ENCODE data around the gene BUB3.
"Not testable (repeated sequence)": the region's sequence is repeated elsewhere in the genome, so short reads cannot be mapped to it uniquely, and the experiment has no call there.

The BUB3 gene

DNA sequence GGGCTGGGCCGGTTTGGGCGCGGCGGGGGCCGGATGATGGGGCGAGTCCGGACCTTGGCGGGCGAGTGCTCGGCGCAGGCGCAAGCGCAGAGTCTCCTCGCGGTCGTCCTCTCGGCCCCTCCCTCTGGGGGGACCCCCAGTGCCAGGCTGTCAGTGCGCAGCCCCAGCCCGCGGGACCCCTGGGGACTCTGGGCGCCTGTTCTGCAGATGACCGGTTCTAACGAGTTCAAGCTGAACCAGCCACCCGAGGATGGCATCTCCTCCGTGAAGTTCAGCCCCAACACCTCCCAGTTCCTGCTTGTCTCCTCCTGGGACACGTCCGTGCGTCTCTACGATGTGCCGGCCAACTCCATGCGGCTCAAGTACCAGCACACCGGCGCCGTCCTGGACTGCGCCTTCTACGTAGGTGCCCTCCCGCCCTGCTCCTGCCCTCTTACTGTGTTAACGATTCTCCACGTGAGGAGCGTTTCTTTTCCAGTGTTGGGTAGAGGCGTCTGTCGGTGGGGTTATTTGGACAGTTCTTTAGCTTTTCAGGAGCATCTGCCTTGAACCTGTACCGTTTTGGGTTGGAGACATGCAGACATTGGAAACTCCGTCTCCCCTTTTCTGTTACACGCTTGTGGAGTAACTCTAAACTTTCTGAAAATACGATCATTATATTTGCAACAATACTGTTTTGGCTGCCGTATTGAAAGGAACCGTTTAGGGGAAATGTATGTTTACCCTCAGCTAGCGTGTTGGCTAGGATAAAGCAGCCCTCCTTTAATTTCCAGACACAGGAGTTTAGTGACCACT lies 706 bp downstream of the BUB3 start:
- peak in 1 of 2 experiments; percentile 36 for DNase-seq

DNA sequence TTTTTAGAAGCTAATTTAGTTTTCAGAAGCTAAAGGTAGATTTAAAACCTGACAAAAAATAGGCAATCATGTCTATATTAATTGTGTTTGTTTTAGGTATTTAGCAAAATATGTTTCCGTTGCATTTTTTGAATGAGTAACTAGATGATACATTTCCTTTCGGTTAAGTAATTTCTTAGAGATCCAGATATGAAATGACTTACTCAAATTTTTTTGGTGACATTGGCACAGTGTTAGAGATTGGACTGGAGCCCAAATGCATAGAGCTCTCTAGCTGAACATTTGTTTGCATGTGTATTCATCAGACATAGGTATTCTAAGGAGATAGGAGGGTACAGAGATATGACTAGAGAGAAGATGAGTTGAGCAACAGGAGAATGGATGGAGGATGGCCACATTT lies 1.9 kb downstream of the BUB3 start:
- DNase-seq = no peak

DNA sequence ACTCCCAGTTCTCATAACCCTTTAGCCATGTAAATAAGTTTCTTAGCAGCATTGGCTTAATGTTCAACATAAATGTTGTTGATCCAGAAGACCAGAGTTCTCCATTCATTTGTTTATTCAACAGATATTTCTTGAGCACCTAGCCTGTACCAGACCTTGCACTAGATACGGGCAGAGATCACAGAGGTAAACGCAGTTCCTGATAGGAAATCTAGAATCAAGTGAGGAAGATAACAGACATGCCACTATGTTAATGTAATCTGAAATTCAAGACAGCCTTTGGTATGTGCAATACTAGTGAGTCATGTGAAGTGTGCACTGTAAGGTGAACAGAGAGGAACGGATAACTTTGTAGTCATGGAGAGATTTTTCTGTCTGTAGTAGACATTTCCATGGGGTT lies 3.0 kb downstream of the BUB3 start:
- no peak for DNase-seq

DNA sequence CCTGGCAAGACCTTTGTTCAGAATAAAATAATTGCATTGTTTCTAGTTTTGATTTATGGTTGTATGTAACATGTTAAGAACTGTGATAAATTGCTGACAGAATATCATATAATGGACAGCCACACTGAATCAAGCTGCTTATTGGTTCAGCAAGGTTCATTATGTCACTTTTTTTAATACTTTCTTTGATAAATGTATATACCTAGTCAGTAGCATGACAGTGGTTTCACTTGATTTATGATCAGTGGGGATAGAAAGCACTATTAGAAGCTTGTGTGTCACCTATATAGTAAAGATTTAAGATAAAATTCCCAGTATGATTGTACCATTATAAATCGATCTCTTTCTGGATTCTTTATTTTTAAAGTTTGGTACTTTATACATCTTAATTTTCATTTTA lies 4.5 kb downstream of the BUB3 start:
- DNase-seq = no peak

DNA sequence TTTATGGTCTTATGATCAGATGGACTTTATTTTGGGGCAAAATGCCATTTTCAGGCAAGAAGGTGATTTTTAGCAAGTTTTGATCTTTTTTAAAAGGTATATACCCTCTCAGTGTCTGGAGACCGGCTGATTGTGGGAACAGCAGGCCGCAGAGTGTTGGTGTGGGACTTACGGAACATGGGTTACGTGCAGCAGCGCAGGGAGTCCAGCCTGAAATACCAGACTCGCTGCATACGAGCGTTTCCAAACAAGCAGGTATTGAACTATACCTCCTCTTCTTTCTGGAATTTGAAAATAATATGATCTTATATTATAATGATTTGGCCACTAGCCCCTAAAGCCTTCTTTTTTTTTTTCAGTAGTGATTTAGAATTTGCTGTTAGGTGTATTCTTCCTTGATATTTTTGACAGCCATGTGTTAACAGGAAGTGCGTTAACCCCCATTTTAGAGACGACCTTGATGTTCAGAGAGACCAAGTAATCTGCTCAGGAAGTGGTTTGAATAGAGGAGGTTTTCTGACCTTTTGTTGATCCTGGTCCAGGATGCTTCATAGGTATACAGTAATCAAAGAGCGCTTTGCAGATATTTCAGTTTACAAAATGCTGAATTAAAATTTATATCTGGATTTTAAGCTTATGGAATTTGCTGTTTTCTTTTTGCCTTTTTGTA lies 6.2 kb downstream of the BUB3 start:
- no peak for DNase-seq

DNA sequence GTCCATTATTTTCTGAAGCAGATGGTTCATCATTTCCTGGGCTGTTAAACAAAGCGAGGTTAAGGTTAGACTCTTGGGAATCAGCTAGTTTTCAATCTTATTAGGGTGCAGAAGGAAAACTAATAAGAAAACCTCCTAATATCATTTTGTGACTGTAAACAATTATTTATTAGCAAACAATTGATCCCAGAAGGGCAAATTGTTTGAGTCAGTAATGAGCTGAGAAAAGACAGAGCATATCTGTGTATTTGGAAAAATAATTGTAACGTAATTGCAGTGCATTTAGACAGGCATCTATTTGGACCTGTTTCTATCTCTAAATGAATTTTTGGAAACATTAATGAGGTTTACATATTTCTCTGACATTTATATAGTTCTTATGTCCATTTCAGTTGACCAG lies 10.1 kb downstream of the BUB3 start:
- no peak for DNase-seq

DNA sequence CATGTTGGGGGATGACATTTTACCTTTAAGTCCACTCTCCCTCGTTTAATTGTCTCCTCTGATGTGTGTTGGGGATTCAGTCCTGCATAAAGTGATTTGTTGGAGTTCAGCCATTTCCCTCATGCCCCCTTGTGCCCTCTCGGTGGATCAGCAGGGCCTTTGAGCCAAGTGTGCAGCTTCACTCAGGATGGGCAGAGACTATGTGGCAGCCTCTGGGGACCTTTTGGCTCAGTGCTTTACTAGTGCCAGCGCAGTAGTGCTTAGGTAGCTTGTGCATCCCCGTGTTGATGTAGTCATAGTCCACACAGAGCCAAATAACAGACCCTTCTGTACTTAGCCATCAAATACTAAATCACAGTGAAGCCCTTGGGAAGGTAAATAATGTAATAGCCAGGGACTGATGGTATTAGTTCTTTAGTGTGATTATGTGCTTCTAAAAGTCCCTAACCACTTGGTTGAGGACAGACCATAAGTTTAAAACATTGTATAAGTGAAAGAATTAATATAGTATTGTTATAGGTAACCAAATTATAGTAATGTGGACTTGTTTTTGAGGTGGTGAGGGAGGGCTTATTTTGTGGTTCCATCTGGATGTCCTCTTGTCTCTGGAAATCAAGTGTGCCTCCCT lies 11.4 kb downstream of the BUB3 start:
- DNase-seq = no peak

DNA sequence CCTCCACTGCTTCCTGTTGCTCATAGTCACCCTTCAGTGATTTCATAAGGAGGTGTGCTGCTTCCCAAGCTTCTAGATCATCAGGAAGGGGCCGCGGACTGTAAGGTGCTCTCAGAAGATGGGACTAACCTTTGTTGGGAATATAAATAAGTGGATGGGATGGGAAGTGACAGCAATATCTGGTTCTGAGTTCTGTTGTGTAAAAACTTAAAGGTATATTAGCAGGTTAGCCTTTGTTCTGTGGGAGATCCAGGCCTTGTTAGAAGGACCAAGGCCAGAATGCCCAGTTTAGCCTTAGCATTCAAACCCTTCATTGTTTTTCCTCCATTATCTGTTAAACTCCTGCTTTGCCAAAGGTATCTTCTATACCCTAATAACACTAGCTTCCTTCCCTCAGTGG lies 12.4 kb downstream of the BUB3 start:
- DNase-seq = no peak

DNA sequence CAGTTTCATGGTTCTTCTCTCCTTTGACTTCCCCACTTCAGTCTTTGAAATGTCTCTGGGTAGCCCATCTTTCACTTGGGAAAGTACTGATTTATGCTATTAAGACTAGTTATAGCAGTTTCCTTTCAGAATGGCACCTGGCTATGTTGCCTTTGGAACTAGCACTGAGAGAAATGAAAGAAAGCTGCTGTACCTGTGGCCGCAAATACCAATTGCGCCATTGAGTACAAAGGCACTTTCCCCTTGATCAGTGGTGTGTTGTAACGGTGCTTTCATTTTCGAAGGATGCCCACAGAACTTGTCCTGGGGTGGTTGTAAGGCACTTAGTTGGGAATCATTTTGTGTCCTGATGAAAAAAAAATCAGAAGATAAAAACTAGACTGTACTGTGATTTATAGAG lies 16.8 kb downstream of the BUB3 start:
- DNase-seq = no peak

DNA sequence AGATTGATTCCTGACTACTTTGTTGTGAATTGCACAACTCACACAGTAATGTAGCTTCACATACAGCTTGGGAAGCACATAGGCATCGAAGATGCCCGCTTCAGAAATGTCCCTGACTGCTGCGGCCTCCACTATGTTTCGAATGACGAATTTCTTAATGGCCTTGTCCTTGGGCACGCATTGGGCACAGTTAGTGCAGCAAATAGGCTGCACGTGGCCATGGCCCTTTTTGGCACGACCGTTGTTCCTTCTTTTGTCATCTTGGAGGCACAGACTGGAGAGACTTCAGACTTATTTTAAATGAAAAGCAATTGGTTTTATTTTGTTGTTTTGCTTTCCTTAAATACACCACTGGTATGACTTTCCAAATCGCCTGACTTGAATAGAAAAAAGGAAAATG lies 17.4 kb downstream of the BUB3 start:
- not testable (repeated sequence) for DNase-seq

DNA sequence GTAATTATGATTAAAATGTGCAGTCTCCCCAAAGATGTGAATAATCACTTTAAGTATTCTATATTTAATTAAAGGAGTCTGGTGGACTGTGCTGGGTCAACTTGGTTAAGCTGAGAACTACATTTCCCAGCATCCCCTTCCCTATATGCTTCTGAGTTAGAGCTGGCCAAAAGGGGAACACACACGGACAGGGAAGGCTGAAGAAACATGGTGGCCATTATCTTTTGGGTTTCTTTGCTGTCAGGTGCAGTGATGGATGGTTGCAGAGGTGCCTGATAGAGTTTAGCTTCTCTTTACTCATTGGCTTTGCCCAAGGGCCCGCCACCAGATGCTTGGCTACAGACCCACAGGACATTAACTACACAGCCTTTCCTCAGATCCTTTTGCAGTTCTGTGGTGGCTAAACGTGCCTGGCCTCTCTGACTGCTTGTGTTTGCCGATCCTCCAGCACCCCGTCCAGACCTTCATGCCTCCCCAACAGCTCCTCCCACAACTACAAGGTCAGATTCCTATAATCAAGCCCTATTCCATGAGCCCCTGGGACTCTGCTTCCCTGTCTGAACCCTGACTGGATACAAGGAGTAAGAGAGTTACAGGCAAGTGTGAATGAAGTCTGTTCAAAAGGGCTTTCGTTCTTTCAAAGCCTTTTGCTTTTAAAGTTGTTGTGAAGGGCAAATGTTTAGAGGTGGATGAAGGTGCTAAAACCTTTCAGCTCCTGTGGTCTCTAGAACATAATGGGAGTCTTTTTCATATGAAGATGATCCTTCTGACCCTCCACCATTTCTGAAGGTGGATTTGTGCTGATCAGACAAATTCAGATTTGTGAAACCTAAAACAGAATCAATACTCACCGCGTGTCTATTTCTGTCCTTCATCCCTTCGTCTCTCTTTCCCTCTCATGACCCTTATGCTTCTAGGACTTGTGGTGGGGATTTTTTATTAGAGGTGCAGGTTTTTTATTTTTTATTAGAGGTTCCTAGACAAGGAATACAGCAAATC lies 21.5 kb downstream of the BUB3 start:
- no peak for DNase-seq

DNA sequence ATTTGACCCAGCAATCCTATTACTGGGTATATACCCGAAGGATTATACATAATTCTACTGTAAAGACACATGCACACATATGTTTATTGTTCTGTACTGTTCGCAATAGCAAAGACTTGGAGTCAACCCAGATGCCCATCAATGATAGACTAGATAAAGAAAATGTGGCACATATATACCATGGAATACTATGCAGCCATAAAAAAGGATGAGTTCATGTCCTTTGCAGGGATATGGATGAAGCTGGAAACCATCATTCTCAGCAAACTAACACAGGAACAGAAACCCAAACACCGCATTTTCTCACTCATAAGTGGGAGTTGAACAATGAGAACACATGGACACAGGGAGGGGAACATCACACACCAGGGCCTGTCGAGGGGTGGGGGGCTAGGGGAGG lies 24.2 kb downstream of the BUB3 start:
- not testable (repeated sequence) for DNase-seq

DNA sequence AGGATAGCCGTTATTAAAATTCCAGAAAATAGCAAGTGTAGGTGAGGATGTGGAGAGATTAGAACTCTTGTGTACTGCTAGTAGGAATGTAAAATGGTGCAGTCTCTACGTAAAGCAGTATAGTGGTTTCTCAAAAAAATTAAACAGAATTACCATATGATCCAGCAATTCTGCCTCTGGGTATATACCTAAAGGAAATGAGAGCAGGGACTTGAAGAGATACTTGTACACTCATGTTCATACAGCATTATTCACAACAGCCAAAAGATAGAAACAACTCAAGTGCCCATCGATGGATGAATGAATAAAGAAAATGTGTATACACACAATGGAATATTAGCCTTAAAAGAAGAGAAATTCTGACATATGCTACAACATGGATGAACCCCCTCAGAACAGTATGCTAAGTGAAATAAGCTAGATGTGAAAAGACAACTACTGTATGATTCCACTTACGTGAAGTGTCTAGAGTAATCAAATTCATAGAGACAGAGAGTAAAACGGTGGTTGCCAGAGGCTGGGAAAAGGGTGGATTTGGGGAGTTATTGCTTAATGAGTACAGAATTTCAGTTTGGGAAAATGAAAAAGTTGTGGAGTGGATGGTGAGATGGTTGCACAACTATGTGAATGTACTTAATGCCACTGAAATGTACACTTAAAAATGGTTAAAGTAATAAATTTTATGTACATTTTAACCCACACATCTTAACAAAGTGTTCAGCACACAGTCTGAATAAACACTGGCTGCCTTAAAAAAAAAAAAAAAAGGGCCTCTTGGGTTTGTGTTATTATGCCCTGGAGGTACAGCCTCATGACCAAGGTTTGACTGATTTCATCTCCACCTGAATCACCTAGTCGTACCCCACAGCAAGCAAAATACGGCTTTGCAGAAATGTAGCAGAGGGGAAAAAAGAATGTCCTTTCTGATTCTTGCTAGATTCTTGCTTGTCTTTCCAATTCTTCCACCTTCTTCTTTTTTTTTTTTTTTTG lies 26.2 kb downstream of the BUB3 start:
- DNase-seq = no peak

DNA sequence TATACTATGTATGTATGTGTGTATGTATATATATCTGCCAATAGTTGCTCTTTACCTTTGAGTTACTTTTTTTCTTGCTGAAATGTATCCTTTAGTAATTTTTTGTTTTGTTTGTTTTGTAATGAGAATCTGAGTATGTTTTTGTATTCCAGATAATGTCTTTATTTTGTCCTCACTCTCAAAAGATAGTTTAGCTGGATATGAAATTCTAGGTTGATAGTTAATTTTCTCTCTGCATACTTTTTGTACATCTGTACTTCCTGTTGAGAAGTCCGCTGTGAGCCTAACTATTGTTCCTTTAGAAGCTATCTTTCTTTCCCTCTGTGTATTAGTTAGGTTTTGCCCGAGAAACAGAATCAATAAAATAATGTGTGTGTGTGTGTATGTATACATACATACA lies 29.5 kb downstream of the BUB3 start:
- no peak for DNase-seq

DNA sequence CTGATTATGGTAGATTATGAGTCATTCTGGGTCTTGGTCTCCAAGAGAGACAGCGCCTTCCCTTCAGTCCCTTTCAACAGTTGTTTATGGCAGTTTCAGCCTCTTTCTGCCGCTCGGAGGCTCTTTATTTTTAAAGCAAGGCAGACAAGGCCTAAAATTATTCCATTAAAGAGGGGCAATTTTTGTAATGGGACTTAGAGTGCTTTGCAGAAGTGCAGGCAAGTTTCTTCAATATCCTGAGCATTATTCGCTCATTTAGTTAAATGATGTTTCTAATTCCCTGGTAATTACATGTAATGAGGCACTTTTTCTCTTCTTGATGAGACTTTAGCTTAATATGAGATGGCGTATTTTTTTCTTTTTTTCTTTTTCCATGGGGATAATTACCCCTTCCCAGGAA lies 33.6 kb downstream of the BUB3 start:
- no peak for DNase-seq

DNA sequence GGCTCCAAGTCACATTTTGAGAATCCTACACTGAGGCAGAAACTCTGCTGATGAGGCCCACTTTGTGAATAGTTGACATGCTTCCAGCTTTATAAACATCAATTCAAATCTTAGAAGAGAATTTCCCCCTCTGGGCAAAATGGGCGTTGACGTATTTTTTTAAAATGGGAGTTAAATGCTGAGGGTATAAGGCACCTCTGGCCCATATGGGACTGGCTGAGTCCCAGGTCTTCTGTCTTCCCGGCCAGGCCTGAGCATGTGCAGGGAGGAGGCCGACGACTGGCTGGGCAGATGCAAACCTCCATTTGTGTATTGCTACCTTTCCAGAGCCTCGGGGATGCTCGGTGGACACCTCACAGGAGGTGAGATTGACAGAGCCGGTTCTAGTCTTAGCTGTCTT lies 37.7 kb downstream of the BUB3 start:
- no peak for DNase-seq

DNA sequence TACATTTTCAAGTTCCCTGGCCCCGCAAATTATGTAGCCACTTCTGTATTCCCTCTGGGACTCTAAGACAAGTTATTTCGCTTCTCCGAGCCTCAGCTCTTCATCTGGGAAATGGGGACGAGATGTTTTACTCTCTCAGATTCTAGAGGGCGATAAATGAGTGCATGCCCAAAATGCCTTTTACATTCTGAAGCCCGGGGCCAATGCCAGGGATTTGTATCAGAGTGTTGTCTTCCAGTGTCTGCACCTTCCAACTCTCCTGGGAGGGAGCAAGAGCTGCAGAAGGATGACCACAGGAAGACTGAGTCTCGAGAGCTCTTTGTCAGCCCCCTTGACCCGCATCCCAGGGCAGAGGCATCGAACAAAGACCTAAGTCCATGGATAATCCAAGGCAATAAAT lies 39.9 kb downstream of the BUB3 start:
- DNase-seq = no peak

DNA sequence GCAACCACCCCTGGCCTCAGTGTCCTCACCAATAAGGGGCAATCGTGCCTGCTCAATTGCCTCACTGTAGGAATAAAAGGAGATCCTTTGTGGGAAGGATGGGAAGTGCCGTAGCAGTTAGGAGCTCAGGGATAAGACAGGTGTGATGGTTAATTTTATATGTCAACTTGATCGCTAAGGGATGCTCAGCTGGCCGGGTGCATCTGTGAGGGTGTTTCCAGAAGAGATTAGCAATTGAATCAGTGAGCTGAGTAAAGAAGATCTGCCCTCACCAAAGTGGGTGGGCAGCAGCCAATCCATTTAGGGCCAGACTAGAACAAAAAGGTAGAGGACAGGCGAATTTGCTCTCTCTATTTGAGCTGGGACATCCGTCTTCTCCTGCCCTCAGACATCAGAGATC lies 46.3 kb downstream of the BUB3 start:
- DNase-seq = peak in 1 of 2 experiments; percentile 62

DNA sequence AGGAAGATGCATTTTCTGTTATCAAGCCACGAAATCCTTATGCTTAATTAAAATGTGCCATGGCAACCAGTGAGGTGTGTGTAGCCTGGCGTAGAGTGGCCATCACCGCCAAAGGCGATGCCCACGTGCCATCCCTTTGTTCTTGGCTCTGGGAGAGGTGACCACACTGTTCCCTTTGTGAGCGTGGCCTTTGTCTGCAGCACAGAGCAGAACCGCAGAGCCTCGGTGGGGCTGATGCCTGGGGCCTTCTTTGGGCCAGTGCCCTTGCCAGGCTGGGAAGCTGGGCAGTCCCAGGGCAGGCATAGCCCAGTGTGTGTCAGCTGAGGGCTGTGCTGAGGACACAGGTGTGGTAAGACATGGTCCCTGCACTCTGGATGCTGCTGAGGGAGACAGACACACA lies 48.3 kb downstream of the BUB3 start:
- no peak for DNase-seq

DNA sequence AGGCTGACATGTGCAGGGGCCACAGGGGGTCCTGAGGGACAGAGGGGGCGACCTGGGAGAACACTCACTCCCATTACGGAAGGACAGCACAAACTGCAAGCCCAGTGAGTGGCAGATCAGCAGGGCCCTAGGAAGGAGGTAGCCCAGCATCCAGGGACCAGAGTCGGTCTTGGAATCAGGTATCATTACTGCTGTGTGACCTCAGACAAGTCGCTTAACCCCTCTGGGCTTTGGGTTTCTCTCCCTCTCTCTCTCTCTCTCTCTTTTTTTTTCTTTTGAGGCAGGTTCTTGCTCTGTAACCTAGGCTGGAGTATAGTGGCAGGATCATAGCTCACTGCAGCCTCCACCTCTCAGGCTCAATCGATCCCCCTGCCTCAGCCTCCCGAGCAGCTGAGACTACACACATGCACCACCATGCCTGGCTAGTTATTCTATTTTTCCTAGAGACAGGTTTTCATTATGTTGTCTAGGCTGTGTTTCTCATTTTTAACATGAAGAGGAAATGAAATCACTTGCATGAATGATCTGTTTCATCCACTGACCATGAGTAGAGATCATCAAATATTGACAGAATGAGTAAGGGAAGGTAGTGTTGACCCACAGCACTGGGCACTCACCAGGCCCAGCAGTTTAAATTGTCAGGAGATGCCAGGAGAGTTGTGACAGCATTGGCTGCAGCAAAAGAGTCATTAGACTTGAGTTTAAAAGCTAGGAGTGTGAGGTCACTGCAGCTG lies 49.4 kb downstream of the BUB3 start:
- no peak for DNase-seq

DNA sequence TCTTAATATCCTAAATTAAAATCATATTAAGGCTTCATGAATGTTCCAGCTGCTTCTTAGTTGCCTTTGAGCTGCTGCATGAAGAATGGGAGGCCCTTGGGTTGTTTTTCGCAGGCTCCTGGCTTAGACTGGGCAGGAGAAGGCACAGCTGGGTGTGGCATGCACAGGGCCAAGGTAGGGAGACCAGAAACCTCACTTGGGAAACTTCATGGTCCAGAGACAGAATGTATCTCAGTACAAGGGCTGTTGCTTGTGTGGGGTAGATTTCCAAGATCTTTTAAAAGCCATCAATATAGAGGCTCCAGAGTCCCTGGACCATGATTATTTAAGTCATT lies 49.9 kb downstream of the BUB3 start:
- no peak for DNase-seq

Measured in NCI-H524 (cell line).